Osteocyte (in vitro differentiated cells): ENCODE measurements around the gene SCN4B. TPM values are rescaled to one million over a fixed set of nuclear protein-coding genes. Genes with fewer than 3 reads are reported as not detected.

Source experiments
- DNase-seq: peaks from one replicate; pipeline ENCODE4 v3.0.0; 2021; ENCODE audit warnings: mixed read lengths; ENCODE audit not compliant: unreplicated experiment; ENCODE audit errors: extremely low spot score
- H3K27ac Mint-ChIP-seq: one replicate; pipeline ENCODE4 v1.8.0; 2021; ENCODE audit warnings: mild to moderate bottlenecking, mixed read lengths; ENCODE audit not compliant: unreplicated experiment
- H3K27me3 Mint-ChIP-seq: one replicate; pipeline ENCODE4 v1.8.0; 2021; ENCODE audit warnings: mixed read lengths; ENCODE audit not compliant: unreplicated experiment
- H3K36me3 Mint-ChIP-seq: one replicate; pipeline ENCODE4 v1.8.0; 2021; ENCODE audit warnings: mixed read lengths; ENCODE audit not compliant: unreplicated experiment
- H3K4me1 Mint-ChIP-seq: one replicate; pipeline ENCODE4 v1.8.0; 2021; ENCODE audit warnings: mixed read lengths; ENCODE audit not compliant: unreplicated experiment
- H3K4me3 Mint-ChIP-seq: one replicate; pipeline ENCODE4 v1.8.0; 2021; ENCODE audit warnings: mild to moderate bottlenecking, moderate library complexity, mixed read lengths; ENCODE audit not compliant: unreplicated experiment
- H3K9me3 Mint-ChIP-seq: one replicate; pipeline ENCODE4 v1.8.0; 2021; ENCODE audit warnings: mixed read lengths; ENCODE audit not compliant: unreplicated experiment
- total RNA-seq: library from RNA; stranded (reverse); gene quantifications from 2 replicates; pipeline ENCODE4 v1.2.1, GENCODE V29; 2021
- TF ChIP-seq, protein P1 (sequence below): fragments of 200-600 bp; sonication (generic); IDR thresholded peaks from 2 replicates; pipeline ENCODE4 v1.5.0; 2021; ENCODE audit warnings: antibody characterized with exemption, mild to moderate bottlenecking, moderate library complexity

SCN4B gene
- total RNA-seq, 1 donor from 2014 or later = 0.08 TPM

GRCh38 chr11:118136801-118137200 lies 15.8 kb downstream of the SCN4B start:
- no peaks in the 10 kb centered on the region for H3K4me1 Mint-ChIP-seq
- DNase-seq = no peak
- H3K36me3 Mint-ChIP-seq = no peaks in the 10 kb centered on the region
- peaks cover 35% of the 10 kb centered on the region for H3K27me3 Mint-ChIP-seq
- no peak overlapping the region for H3K27ac Mint-ChIP-seq
- no peaks in the 10 kb centered on the region for H3K9me3 Mint-ChIP-seq
- no peak overlapping the region for H3K4me3 Mint-ChIP-seq
- TF ChIP-seq, protein P1, sequence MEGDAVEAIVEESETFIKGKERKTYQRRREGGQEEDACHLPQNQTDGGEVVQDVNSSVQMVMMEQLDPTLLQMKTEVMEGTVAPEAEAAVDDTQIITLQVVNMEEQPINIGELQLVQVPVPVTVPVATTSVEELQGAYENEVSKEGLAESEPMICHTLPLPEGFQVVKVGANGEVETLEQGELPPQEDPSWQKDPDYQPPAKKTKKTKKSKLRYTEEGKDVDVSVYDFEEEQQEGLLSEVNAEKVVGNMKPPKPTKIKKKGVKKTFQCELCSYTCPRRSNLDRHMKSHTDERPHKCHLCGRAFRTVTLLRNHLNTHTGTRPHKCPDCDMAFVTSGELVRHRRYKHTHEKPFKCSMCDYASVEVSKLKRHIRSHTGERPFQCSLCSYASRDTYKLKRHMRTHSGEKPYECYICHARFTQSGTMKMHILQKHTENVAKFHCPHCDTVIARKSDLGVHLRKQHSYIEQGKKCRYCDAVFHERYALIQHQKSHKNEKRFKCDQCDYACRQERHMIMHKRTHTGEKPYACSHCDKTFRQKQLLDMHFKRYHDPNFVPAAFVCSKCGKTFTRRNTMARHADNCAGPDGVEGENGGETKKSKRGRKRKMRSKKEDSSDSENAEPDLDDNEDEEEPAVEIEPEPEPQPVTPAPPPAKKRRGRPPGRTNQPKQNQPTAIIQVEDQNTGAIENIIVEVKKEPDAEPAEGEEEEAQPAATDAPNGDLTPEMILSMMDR = no peak

DNA sequence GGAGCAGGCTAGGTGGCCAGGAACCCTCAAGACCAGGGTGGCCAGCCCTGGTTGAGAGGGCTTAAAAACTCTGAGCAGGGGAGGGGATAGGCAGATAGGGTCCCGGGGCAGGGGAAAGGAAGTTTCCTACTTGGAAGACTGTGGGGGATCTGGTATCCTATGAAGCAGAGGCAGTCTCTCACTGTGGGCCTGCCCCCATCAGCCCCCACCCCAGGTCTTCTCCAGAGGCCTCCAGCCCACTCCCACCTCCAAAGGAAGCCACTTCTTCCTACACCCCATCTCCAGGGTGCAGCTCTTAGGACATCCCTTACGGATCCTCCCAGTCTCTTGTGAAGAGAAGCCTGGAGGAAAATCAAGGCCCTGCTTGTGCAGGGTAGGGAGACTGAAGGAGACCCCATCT lies 16.3 kb downstream of the SCN4B start:
- TF ChIP-seq, protein P1 = no peak
- Mint-ChIP-seq H3K9me3 (no peaks in the 10 kb centered on the region), H3K36me3 (no peaks in the 10 kb centered on the region), H3K4me1 (no peaks in the 10 kb centered on the region), H3K27me3 (peaks cover 31% of the 10 kb centered on the region), H3K4me3 (no peak overlapping the region), H3K27ac (no peak overlapping the region)
- no peak for DNase-seq

DNA sequence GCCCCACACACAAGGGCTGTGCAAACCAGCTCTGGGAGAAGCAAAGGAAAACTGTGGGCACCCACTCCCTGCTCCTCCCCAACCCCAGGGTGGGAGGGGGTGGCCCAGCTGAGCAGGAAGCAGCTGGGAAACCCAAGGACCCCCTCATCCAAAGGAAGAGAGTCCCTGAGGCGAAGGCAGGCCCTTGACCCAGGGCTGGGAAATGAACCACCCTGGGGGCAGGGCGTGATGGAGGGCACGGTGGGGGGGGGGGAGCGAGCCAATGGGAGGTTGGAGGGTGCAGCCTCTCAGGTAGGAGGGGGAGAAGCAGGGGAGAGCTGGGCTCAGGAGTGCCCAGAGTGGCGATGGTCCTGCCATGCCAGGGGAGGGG lies 16.8 kb downstream of the SCN4B start:
- TF ChIP-seq, protein P1 = no peak

DNA sequence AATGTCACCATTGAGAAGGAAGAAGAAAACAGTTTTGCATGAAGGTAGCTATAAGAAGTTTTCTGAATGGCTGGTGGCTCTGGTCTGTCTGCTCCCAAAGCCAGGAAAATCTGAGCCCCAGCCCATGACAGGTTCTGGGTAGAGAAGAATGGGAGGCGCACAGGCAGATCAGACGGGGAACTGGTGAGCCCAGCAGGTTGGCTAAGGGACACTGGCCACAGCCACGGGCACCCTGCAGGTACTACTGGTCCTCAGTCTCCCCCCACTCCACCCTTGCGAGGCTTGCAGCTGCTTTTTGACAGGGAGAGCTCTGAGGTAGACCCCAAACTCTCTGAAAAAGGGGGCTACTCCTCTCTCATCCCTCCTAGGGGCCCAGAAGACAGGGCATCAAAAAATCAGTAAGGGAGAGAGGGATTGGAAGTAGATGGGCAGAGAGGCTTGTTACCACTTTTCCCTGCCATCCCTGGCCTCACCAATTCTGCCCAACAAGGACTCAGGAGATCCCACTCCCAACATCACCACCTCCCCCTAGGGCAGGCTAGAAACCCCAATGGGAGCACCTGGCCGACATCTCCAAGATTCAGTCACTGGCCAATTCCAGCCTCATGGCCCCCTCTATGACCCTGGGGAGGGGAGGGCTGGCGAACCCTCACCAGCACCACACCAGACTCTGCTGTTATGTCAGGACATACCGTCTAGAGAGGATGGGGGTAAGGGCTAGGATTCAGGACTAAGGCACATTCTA lies 17.4 kb downstream of the SCN4B start:
- DNase-seq = no peak
- no peaks in the 10 kb centered on the region for H3K4me1 Mint-ChIP-seq

More for the DNA sequence above, 16.8 kb downstream of the SCN4B start:
- no peaks in the 10 kb centered on the region for H3K36me3 Mint-ChIP-seq
- H3K4me1 Mint-ChIP-seq = no peaks in the 10 kb centered on the region
- H3K27me3 Mint-ChIP-seq = peaks cover 31% of the 10 kb centered on the region
- DNase-seq = no peak
- H3K4me3 Mint-ChIP-seq = no peak overlapping the region
- no peaks in the 10 kb centered on the region for H3K9me3 Mint-ChIP-seq
- H3K27ac Mint-ChIP-seq = no peak overlapping the region

DNA sequence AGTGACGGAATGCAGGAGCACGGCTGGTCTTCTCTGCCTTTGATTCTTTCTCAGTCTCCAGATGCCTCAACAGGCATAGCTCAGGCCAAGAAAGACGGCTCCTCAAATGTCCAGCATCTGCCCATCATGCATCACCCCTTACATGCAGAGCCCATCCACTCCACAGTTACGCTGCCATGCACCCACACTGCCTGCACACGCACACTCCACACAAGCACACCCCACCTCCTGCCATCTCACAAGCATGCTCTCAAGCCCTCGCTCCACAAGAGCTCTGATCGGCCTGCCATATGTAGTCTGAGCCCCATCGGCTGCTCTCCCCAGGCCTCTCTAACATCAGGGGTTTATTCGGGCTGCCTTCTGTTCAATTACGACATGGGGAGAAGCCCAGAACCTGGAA lies 18.8 kb downstream of the SCN4B start:
- TF ChIP-seq, protein P1 = no peak
- no peak overlapping the region for H3K4me3 Mint-ChIP-seq
- H3K4me1 Mint-ChIP-seq = no peaks in the 10 kb centered on the region
- no peak for DNase-seq
- no peaks in the 10 kb centered on the region for H3K9me3 Mint-ChIP-seq
- peaks cover 25% of the 10 kb centered on the region for H3K27me3 Mint-ChIP-seq
- no peak overlapping the region for H3K27ac Mint-ChIP-seq
- H3K36me3 Mint-ChIP-seq = no peaks in the 10 kb centered on the region

More for the DNA sequence above, 17.4 kb downstream of the SCN4B start:
- TF ChIP-seq, protein P1 = no peak
- Mint-ChIP-seq H3K27ac (no peak overlapping the region), H3K9me3 (no peaks in the 10 kb centered on the region), H3K27me3 (peaks cover 29% of the 10 kb centered on the region), H3K4me3 (no peak overlapping the region), H3K36me3 (no peaks in the 10 kb centered on the region)
